GM21717 (cell line): ENCODE measurements around the gene JCAD.
"Not testable (repeated sequence)": the region's sequence is repeated elsewhere in the genome, so short reads cannot be mapped to it uniquely, and the experiment has no call there.

Experiments
- ATAC-seq: cut with Tn5 transposase; IDR thresholded peaks from one replicate; pipeline ENCODE4 v1.9.1; 2021; ENCODE audit warnings: mild to moderate bottlenecking, moderate library complexity; ENCODE audit not compliant: unreplicated experiment

Gene JCAD

GRCh38 chr10:29993319-29993915, 66.0 kb downstream of the JCAD start:
- no peak for ATAC-seq

GRCh38 chr10:29992914-29993313, 66.5 kb downstream of the JCAD start:
- ATAC-seq, result no peak

GRCh38 chr10:29991382-29991781, 68.0 kb downstream of the JCAD start:
- ATAC-seq, result no peak

DNA sequence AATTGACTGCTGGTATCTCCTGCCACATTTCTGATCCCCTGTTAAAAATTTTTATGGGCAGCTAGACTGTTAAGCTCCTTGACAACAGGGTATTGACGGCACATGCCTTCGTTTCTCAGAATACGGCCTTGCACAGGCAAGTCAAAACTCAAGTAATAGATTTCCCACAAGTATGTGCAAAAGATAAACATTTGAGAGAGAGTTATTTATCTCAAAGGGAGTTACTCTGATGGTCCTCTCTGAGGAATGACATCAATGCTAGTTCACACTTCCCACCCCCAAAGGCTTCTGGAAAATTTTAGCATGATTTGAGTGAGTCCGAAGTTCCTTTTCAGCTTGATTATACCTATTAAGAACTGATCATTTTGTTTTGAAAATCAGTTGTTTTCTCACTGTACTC, 71.9 kb downstream of the JCAD start:
- no peak for ATAC-seq

GRCh38 chr10:29982997-29983648, 76.3 kb downstream of the JCAD start:
- no peak for ATAC-seq

GRCh38 chr10:29981510-29981909, 77.9 kb downstream of the JCAD start:
- no peak for ATAC-seq

- no peak for ATAC-seq
Measured at GRCh38 chr10:29980084-29980483, 79.3 kb downstream of the JCAD start.

DNA sequence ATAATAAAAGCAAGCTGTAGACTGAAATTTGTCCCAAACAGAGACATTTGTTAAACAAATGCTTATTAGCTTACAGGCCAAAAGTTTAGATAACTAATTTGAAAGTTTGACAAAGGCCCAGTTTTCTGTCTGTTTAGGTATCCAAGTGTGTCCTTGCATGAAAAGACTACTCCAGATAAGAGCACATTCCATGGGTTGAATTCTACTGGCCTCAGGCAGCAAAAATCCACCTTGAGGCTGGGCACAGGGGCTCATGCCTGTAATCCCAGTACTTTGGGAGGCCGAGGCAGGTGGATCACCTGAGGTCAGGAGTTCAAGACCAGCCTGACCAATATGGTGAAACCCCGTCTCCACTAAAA, 80.0 kb downstream of the JCAD start:
- ATAC-seq, result not testable (repeated sequence)

GRCh38 chr10:29977171-29977570, 82.2 kb downstream of the JCAD start:
- ATAC-seq, result no peak

- no peak for ATAC-seq
Measured at GRCh38 chr10:29976134-29976533, 83.3 kb downstream of the JCAD start.

DNA sequence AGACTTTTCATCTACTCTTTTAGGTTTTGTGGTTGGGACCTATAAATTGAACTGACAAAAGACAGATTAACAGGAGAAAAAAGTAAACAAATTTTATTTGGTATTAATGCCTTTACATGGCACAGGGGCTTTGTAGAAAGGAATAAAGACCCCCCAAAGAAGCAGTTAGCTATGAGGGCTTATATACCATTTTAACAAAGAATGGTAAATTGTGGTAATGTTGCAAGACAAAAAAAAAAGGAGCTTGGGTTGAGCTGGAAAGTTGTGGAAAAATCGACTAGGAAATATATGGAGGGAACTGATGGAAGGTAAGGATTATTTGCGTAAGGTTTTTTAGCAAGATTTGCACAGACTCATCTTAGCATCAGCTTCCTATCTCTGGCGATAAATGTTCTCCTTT, 84.6 kb downstream of the JCAD start:
- no peak for ATAC-seq

DNA sequence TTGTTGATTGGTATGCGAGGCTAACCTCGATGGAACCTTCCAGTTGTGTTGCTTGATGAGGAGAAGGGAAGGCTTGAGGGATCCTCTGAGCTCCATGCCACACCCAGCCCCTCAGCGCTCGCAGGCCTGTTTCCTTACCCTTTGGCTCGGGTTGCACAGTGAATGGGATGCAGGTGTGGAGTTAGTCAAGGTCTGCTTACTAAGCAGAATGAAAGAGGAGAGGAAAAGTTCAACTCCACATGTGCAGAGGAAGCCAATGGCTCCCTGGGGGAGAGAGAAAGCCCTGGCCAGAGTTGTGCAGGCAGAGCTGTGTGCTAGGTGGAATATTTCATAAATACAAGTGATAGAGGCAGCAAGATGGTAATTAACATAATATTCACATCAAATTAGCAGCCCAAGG, 85.5 kb downstream of the JCAD start:
- ATAC-seq, result no peak

DNA sequence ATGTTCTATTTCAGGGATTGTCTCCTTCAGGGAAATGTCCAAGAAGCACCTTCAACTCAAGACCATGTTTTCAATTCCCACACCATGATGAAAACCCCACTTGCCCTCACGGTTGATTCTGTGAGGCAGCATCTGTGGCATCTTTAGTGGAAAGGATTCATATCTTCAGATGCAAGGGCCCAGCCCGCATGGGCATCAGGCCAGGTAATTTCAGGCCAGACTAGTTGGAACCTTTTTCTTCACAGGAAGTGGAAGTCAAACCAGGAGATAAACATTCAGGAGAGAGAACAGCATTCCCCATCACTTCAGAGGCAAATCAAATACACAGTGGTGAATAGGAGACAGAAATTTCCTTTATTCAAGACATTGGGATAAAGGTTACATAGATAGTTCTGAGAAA, 88.8 kb downstream of the JCAD start:
- no peak for ATAC-seq

DNA sequence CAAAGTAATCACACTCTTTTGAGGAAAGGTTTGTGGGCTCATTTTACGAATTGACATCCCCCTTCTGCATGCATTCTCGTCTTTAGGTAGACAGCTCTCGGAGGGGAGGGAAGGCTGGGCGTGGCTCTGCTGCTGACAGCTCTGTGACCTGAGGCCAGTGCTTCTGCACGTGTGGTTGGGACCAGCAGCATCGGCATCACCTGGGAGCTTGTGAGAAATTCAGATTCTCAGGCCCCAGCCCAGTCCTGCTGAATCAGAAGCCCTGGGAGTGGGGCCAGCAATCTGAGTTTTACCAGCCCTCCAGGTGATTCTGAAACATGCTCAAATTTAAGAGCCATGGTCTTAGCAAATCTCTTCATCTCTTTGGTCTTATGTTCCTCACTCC, 89.4 kb downstream of the JCAD start:
- no peak for ATAC-seq

- no peak for ATAC-seq
Measured at GRCh38 chr10:29969255-29970011, 90.0 kb downstream of the JCAD start.

GRCh38 chr10:29968585-29968984, 90.8 kb downstream of the JCAD start:
- ATAC-seq, result no peak

DNA sequence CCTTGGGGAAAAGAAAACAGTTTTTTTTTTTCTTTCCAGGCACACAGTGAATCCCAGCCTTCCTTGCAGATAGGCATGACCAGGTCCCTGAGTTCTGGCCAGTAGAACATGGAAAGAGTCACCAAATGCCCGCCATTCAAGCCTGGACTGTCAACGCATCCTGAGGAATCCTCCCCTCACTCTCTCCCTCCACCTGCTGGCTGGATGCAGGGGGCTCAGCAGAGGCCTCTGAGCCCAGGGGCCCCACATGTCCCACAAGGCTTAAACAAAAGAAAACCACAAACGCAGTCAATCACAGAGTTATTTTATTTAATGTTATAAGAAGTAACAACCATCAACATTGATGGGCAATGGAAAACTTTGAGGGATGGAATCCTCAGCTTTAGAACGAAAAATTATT, 93.1 kb downstream of the JCAD start:
- ATAC-seq, result no peak
